HG03460 (cell line): ENCODE data around the gene FARS2.

Source experiments
- ATAC-seq: cut with Tn5 transposase; IDR thresholded peaks from one replicate; pipeline ENCODE4 v1.9.1; 2021; ENCODE audit not compliant: unreplicated experiment

FARS2 gene

DNA sequence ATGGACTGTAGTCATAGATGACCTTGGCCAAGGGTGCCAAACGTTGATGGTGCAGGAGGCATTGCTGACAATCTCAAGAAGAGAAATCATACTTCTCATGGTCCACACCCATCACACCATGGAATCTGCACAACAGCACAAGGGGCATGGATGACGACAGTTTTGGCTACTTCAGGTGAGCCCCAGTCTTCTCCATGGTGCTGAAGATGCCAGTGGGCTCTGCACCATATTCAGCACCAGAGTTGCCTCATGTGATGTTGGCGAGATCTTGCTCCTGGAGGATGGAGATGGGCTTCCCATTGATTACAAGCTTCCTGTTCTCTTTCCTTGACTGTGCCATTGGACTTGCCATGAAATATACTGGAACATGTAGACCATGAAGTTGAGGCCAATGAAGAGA is 556.6 kb downstream of the FARS2 start:
- ATAC-seq = no peak

DNA sequence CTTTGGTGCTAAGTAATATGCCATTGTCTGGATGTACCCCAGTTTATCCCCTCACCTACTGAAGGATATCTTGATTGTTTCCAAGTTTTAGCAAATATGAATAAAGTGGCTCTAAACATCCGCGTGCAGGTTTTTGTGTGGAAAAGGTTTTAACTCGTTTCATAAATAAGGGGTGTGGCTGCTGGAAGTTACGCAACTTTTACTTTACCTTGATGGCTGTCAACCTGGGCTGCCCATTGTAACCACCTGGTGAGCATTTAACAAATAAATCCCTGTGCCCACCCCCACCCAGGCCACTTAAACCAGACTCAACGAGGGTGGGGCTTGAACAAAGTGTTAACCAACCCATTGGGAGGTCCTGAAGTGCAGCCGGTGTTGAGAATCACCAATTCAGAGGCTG is 557.6 kb downstream of the FARS2 start:
- no peak for ATAC-seq
